CD4-positive, alpha-beta T cell (primary cell): Measurements from ENCODE around the gene PCYT1A. TPM values are rescaled to one million over a fixed set of nuclear protein-coding genes. Genes with fewer than 3 reads are reported as not detected.
A peak's percentile ranks its signal among the peaks of the same experiment; 100 is the strongest.
"Not testable (repeated sequence)": the region's sequence is repeated elsewhere in the genome, so short reads cannot be mapped to it uniquely, and the experiment has no call there.

Experiments used
- ATAC-seq: fragments of 200-7000 bp; cut with Tn5 transposase; one replicate; pipeline ENCODE4 v1.10.0; 2022; ENCODE audit warnings: mild to moderate bottlenecking; ENCODE audit not compliant: poor library complexity
- CTCF ChIA-PET: fragments of 350-600 bp; sonication (Branson Sonifier 250); formaldehyde crosslinking; loops from one replicate; lab custom pipeline; 2021; ENCODE audit warnings: antibody characterized with exemption, inconsistent platforms; lab: Charles Lee
- POLR2A ChIA-PET: fragments of 350-600 bp; sonication (Branson Sonifier 250); formaldehyde crosslinking; loops from one replicate; lab custom pipeline; 2021; ENCODE audit warnings: antibody characterized with exemption, inconsistent platforms; lab: Charles Lee
- DNase-seq, 14 experiments: peaks; one replicate each; pipeline ENCODE4 v3.0.0-alpha.2; 2013 to 2020; ENCODE audit warnings: mixed read lengths in 2 of 14
- H3K27ac ChIP-seq, 2 donors: one replicate each; pipeline versions ENCODE4 v1.5.1 to v1.7.0; 2013; ENCODE audit warnings: low read length in 2 of 2, low read depth in 1 of 2, mild to moderate bottlenecking in 1 of 2
- H3K27me3 ChIP-seq, 2 experiments: 1 replicate in 1 of 2; 2 replicates in 1 of 2; pipeline versions ENCODE4 v1.6.1 to v1.7.0; 2013; ENCODE audit warnings: low read length in 2 of 2, control low read depth in 1 of 2, mild to moderate bottlenecking in 1 of 2, moderate library complexity in 1 of 2; ENCODE audit not compliant: insufficient read depth in 2 of 2, control insufficient read depth in 1 of 2
- H3K36me3 ChIP-seq: one replicate; pipeline ENCODE4 v1.6.1; 2013; ENCODE audit warnings: low read length, control low read depth; ENCODE audit not compliant: insufficient read depth
- H3K4me1 ChIP-seq: one replicate; pipeline ENCODE4 v1.6.1; 2013; ENCODE audit warnings: low read length, control low read depth; ENCODE audit not compliant: insufficient read depth
- H3K4me3 ChIP-seq: one replicate; pipeline ENCODE4 v1.5.1; 2013; ENCODE audit warnings: mild to moderate bottlenecking, low read length, moderate library complexity
- H3K9me3 ChIP-seq, 2 experiments: 1 replicate in 1 of 2; 2 replicates in 1 of 2; pipeline versions ENCODE4 v1.6.1 to v1.7.0; 2013; ENCODE audit warnings: low read length in 2 of 2, mild to moderate bottlenecking in 2 of 2, control low read depth in 1 of 2, moderate library complexity in 1 of 2; ENCODE audit not compliant: control insufficient read depth in 1 of 2, insufficient read depth in 1 of 2
- H3K27ac Mint-ChIP-seq: one replicate; pipeline ENCODE4 v1.8.0; 2020; ENCODE audit warnings: mixed read lengths
- H3K27me3 Mint-ChIP-seq: one replicate; pipeline ENCODE4 v1.8.0; 2021; ENCODE audit warnings: mixed read lengths
- H3K36me3 Mint-ChIP-seq: one replicate; pipeline ENCODE4 v1.8.0; 2021; ENCODE audit warnings: low read depth, mixed read lengths
- H3K4me1 Mint-ChIP-seq: one replicate; pipeline ENCODE4 v1.8.0; 2021; ENCODE audit warnings: low read depth, mixed read lengths
- H3K4me3 Mint-ChIP-seq: one replicate; pipeline ENCODE4 v1.8.0; 2020; ENCODE audit warnings: mild to moderate bottlenecking, mixed read lengths
- H3K9me3 Mint-ChIP-seq: one replicate; pipeline ENCODE4 v1.8.0; 2020; ENCODE audit warnings: mixed read lengths
- CTCF ChIP-seq: fragments of 200-600 bp; IDR thresholded peaks from one replicate; pipeline ENCODE4 v1.8.0; 2022; ENCODE audit warnings: antibody characterized with exemption, mild to moderate bottlenecking
- intact Hi-C, 2 experiments: fragments of 100-400 bp; cut with DNase I in 1 of 2; cut with micrococcal nuclease in 1 of 2; formaldehyde crosslinking; loops; one replicate each; pipeline versions ENCODE4 v1.15.1 to v1.9.0; 2023 to 2025; cut with DNase I, micrococcal nuclease
- total RNA-seq, 174 experiments: library from RNA in 2 of 174; stranded (reverse) in 2 of 174; gene quantifications; one replicate each; pipeline ENCODE4 v1.2.3 and lab custom pipeline; 2021 to 2026

The PCYT1A gene
- total RNA-seq, 2 experiments from 2014 or later = 49.8 to 54.7 TPM

GRCh38 chr3:196314597-196314996 is 27.1 kb upstream of the PCYT1A start:
- Histone ChIP-seq H3K4me1 (peaks cover 20% of the 10 kb centered on the region), H3K27ac (no peak overlapping the region), H3K9me3 (no peaks in the 10 kb centered on the region), H3K27me3 (no peaks in the 10 kb centered on the region), H3K36me3 (no peaks in the 10 kb centered on the region), H3K4me3 (no peak overlapping the region)
- ChIA-PET POLR2A (no interaction called here), CTCF (interaction anchor here (1.0 kb wide), 1 partner anchor 61 kb away, joined by 4 read pairs; no protein-coding TSS in a partner anchor)
- no peak for ATAC-seq
- peak overlapping the region; percentile 32 for H3K4me3 Mint-ChIP-seq
- H3K4me1 Mint-ChIP-seq = peaks cover 5% of the 10 kb centered on the region
- H3K27me3 Mint-ChIP-seq = no peaks in the 10 kb centered on the region
- peaks cover 6% of the 10 kb centered on the region for H3K36me3 Mint-ChIP-seq
- intact Hi-C loops = no loop called here
- H3K27ac Mint-ChIP-seq = peak overlapping the region; percentile 34
- H3K9me3 Mint-ChIP-seq = no peaks in the 10 kb centered on the region
- no peak for DNase-seq
- TF ChIP-seq CTCF = no peak

GRCh38 chr3:196314086-196314485 is 26.6 kb upstream of the PCYT1A start:
- H3K27me3 Mint-ChIP-seq, H3K4me1 Mint-ChIP-seq, H3K27me3 ChIP-seq, CTCF ChIA-PET, H3K36me3 ChIP-seq, H3K27ac ChIP-seq, H3K9me3 Mint-ChIP-seq, H3K27ac Mint-ChIP-seq, H3K9me3 ChIP-seq, H3K36me3 Mint-ChIP-seq, POLR2A ChIA-PET, H3K4me3 Mint-ChIP-seq, DNase-seq, ATAC-seq, intact Hi-C loops, H3K4me3 ChIP-seq: not testable (repeated sequence)
- peaks cover 17% of the 10 kb centered on the region for H3K4me1 ChIP-seq

GRCh38 chr3:196302960-196303359 is 15.4 kb upstream of the PCYT1A start:
- H3K27me3 Mint-ChIP-seq, CTCF ChIA-PET, H3K9me3 ChIP-seq, H3K4me1 Mint-ChIP-seq, H3K9me3 Mint-ChIP-seq, DNase-seq, H3K27me3 ChIP-seq, intact Hi-C loops, ATAC-seq, H3K36me3 Mint-ChIP-seq, H3K4me3 ChIP-seq, POLR2A ChIA-PET, H3K4me1 ChIP-seq, H3K27ac Mint-ChIP-seq, H3K27ac ChIP-seq, H3K4me3 Mint-ChIP-seq, H3K36me3 ChIP-seq: not testable (repeated sequence)

GRCh38 chr3:196302551-196302950 is 15.0 kb upstream of the PCYT1A start:
- POLR2A ChIA-PET, H3K4me3 Mint-ChIP-seq, H3K36me3 Mint-ChIP-seq, H3K9me3 Mint-ChIP-seq, intact Hi-C loops, CTCF ChIA-PET, DNase-seq, H3K27ac Mint-ChIP-seq, ATAC-seq, H3K27me3 Mint-ChIP-seq, H3K4me1 Mint-ChIP-seq, H3K36me3 ChIP-seq, H3K27ac ChIP-seq, H3K4me1 ChIP-seq, H3K27me3 ChIP-seq, H3K9me3 ChIP-seq, H3K4me3 ChIP-seq: not testable (repeated sequence)
